GM15510 (cell line): ENCODE measurements around the gene SI.

Experiments used
- POLR2A ChIP-seq: IDR thresholded peaks from 3 replicates; pipeline ENCODE4 v1.6.1; 2011; ENCODE audit warnings: borderline replicate concordance; ENCODE audit not compliant: insufficient read length; ENCODE audit errors: extremely low read depth

The SI gene

DNA sequence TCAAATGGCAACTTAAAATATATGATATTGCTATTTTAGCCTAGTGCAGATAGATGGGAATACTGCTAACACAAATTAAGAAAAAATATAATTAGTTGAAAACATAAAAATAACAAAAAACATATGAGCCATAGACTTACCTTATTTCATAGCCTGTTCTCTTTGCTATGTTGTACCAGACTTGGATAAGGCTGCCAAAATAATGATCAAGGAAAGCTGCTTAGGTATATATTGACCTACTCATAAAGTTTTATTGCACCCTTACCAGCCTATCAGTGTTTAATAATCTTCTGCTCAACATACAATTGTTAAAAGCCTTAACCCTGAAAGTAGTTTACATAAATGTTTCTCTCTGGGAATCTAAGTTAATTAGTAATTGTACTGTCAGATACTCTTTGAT is at the start of gene SI:
Gene SI, minus strand, starts transcription at position 204 of the 400 bp plus-strand sequence. CDS start 2,484 bp downstream, outside the sequence.
- TF ChIP-seq POLR2A, result no peak

DNA sequence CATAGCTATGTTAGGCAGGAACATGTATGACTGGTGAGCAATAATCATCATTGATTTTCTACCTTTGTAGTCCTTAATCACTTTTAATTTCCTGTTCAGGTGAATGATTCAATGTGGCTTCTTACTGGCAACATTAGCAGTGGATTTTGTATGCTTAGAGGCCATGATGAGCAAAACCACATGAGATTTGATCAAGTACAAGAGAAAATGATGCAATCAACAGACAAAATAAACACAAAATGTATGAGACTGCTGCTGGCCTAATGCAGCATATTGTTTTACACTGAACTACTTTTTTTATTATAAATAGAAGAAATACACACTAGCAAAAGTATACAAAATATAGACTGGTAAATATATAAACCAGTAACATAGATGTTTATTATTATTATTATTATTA is 47.5 kb upstream of the SI start:
- no peak for TF ChIP-seq POLR2A

DNA sequence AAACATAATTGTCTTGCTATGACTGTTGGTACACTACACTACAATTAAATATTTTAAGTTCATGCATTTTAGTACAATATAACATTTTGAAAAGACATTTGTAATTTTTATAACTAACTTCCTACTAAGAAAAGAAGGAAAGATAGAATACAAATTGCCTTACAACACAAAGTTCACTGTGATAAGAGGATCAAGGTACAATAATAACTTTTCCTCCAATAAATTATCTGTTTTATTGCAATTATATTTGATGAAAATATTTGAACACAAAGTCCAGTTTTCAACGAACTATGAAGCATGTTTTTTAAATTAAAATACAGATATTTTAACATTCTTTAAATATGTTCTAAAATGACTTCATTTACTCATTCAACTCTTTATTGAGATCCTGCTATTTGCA is 33.1 kb upstream of the SI start:
- TF ChIP-seq POLR2A, result no peak

DNA sequence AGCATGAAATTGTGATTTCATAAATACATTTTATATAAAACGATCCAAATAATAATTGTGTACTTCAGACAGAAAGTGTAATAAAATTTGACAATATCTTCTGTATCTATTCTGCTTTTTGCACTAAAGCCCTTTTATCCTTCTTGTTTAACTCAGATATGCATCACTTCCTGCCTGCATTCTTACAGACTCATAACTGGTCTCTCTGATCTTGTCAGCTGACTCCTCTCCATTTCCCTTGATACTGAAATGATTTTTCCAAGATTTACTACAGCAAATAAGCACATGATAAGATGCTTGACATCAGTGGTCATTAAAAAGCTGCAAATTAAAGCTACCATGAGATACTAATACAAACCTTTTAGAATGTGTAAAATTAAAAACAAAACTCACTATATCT is 25.3 kb upstream of the SI start:
- no peak for TF ChIP-seq POLR2A

DNA sequence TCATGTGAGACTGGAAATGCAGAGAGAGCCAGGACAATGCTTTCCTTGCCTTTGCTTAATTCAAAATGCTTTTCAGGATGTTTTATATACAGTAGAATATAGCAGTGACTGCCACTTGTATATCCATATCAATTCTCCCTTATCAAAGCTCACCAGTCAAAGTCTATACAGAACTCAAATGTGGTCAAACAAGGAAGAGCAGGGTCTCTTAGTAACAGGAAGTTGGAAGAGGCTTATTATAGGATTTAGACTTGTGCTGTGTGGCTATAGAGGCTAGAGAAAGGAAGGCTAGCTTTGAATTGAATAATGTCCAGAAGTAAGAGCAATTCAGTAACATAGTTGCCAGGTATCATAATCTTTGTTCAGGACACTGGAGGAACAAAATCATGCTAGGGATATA is 4.4 kb upstream of the SI start:
- no peak for TF ChIP-seq POLR2A

DNA sequence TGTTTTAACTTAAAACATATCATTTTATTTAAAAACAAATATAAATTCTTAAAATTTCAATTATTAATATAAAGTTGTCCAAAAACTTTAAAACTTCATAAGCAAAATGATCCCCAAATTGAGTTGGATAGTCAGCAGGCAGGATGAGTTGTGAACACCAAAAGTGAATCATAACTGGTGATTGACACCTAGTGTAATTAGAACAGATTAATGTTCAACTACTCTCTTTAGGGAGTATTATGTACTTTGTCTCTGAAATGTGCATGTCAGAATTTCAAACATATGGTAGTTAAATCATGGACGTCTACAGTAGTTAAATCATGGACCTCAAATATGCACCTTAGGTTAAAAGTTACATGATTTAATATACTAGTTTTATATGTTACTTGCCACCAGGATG is 2.9 kb upstream of the SI start:
- TF ChIP-seq POLR2A, result no peak

DNA sequence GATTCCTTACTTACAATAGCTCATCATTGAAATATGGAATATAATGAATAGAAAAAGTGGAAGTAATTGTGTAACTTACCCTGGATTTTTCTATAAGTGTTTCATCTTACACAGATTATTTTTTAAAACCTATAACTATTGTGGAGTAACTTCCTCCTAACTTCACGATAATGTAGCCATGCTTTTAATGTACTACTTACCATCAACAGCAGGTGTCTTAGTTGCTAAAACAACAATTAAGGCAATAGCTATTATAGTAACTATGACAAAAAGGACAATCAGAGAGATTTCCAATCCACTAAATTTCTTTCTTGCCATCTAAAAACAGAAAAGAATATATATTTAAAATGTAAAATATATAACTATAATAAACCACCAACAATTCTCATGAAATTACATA is 2.6 kb downstream of the SI start:
- TF ChIP-seq POLR2A, result no peak

DNA sequence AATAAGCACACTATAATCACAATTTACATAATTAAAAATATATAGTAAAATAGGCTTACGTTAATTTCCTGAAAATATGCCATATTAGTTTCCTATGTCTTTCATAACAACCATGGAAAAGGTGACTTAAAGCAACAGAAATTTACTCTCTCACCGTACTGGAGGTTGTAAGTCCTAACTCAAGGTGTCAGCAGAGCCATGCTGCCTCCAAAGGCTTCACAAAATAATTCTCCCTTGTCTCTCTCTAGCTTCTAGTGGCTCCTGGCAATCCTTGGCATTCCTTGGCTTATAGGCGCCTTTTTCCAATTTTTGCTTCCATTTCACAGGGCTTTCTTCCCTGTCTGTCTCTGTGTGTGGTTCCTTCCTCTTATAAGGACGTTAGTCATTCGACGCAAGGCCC is 7.6 kb downstream of the SI start:
- TF ChIP-seq POLR2A, result no peak

DNA sequence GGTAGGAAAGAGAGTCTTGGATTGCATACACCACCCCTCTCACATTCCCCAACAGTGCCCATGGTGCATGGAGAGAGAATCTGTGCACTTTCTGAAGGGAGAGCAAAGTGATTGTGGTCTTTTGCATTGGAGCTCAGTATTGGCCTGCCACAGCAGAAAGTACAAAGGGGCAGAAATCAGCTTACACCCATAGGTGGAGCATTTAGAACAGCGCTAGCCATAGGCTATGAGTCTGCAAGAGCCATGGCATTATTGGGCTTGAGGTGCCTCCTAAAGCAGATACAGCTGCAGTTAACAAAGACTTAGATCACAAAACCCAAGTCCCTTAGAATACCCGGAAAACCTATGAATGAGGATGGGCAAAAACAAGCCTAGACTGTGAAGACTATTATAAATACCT is 21.8 kb downstream of the SI start:
- no peak for TF ChIP-seq POLR2A

DNA sequence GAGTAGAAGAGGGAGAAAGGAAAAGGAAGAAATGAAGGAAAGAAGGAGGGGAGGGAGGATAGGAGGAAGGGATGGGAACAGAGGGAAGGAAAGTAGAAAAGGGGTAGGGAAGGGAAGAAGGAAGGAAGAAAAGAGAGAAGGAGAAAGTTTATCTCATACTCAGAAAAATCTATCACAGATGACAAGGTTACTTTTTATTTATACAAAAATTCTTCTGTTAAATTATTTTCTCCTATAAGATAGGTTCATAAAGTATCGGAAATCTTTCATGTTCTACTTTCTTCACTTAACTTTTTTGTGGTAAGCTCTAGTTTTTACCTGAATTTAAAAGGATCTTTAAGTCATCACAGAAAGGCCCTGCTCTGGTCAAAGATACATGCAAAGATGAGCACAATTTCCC is 38.1 kb downstream of the SI start:
- TF ChIP-seq POLR2A, result no peak

DNA sequence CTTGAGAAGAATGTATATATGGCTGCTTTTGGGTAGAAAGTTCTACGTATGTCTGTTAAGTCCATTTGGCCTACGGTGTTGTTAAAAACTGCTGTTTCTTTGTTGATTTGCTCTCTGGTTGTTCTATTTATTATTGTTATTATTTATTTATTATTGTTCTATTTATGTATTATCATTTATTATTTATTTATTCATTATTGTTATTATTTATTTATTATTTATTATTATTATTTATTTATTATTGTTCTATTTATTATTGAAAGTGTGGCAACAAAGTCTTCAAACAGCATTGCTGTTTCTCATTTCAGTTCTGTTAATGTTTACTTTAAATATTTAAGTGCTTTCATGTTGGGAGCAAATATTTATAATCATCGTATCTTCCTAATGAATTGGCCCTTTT is 66.7 kb downstream of the SI start:
- TF ChIP-seq POLR2A, result no peak

DNA sequence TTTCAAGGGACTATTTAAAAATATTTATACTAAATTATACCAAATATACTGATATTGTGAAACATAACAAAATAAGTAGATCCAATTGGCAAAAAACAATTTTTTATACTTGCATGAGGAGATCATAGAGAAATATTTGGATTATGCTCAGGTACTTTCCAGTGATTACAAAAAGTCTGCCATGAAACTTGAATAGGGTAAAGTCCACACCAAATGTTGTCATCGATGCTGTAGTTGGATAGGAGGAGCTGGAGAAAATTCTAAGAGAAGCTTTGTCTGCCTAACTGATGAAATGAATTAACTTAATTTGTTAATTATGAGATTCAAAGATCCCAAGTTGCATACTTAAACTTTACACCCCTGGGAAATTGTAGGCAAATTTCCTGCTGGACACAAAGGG is 93.3 kb downstream of the SI start:
- TF ChIP-seq POLR2A, result no peak

DNA sequence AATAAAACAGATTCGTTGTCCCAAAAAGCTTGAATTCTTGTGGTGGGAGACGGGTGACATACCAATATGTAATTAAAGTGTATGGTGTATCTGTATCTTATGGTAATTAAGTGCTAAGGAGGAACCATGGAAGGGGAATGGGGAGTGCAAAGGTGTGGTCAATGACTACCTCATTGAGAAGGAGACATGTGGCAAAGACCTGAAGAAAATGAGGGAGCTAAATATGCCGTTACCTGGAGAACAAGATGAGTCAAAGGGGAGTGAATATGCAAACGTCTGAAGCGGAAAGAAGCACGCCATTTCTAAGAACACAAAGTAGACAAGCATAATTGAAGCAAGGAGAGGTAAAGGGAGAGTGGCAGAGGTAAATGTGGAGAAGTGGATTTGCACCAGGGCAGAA is 115.7 kb downstream of the SI start:
- no peak for TF ChIP-seq POLR2A

DNA sequence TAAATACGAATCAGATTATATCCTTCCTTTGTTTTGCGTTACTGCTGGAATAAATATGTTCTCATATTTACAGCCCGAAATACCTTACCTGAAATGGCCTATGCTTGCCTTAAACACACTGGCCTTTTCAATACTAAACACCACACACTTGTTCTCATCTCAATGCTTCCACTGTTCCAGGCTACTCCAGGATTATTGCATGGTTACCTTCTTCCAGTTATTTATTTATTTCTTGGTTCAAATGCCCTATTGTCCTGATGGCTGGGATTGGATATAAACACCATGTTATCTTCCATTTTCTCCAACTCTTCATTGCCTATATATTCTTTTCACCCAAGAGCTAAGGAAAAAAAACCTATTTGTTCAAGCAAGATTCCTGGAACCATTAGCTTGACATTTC is 125.3 kb downstream of the SI start:
- TF ChIP-seq POLR2A, result no peak

DNA sequence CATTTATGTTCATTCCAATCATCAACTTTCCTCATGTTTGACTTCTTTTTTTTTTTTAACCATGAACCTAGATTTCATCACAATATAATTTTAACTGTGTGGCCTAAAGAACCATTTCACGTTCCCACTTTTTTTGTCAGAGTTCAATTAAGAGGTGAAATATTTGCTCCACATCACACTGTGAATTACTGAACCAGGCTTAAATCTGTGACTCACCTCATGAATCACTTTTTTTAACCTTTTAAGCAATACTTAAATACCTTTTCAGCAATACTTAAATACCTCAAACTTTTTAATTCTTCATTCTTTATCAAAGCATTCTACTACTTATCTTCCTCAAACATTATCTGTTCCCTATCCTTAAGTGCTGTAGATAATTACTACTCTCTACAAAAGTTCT is 137.6 kb downstream of the SI start:
- no peak for TF ChIP-seq POLR2A

DNA sequence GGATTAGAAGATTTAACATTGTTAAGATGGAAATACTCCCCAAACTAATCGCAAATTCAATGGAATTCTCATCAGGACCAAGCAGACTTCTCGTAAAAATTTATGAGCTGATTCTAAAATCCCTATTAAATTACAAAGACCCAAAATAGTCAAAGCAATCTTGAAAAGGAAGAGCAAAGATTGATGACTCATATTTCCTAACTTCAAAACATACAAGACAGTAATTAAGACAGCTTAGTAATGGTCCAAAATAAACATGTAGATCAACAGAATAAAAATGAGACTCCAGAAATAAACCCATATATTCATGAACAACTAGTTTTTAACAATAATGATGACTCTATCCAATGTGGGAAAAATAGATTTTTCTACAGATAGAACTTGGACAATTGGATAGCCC is 148.7 kb downstream of the SI start:
- TF ChIP-seq POLR2A, result no peak
